Naive thymus-derived CD4-positive, alpha-beta T cell (primary cell): ENCODE data around the gene ARGLU1. TPM values are rescaled to one million over a fixed set of nuclear protein-coding genes. Genes with fewer than 3 reads are reported as not detected.
"Not testable (repeated sequence)": the region's sequence is repeated elsewhere in the genome, so short reads cannot be mapped to it uniquely, and the experiment has no call there.

ENCODE experiments used
- ATAC-seq: fragments of 150-1000 bp; cut with Tn5 transposase; 2 replicates; pipeline ENCODE4 v1.10.0; 2021; ENCODE audit warnings: mild to moderate bottlenecking, moderate library complexity
- CTCF ChIA-PET: fragments of 350-600 bp; sonication (Branson Sonifier 250); formaldehyde crosslinking; loops from one replicate; lab custom pipeline; 2021; ENCODE audit warnings: antibody characterized with exemption; lab: Charles Lee
- POLR2A ChIA-PET: fragments of 350-600 bp; sonication (Branson Sonifier 250); formaldehyde crosslinking; loops from one replicate; lab custom pipeline; 2021; ENCODE audit warnings: antibody characterized with exemption, inconsistent platforms; lab: Charles Lee
- DNase-seq, 9 donors: peaks; one replicate each; pipeline versions ENCODE4 v3.0.0 to v3.0.0-alpha.2; 2020 to 2022; ENCODE audit warnings: mixed read lengths in 1 of 9
- H3K27ac ChIP-seq: one replicate; pipeline ENCODE4 v1.7.0; 2013; ENCODE audit warnings: mild to moderate bottlenecking, low read depth, low read length, moderate library complexity
- H3K27me3 ChIP-seq, 2 donors: one replicate each; pipeline ENCODE4 v1.7.0; 2013; ENCODE audit warnings: low read length in 2 of 2, mild to moderate bottlenecking in 2 of 2, moderate library complexity in 2 of 2; ENCODE audit not compliant: control insufficient read depth in 2 of 2, insufficient read depth in 2 of 2
- H3K36me3 ChIP-seq, 3 experiments: 1 replicate in 2 of 3; 2 replicates in 1 of 3; pipeline ENCODE4 v1.7.0; 2013; ENCODE audit warnings: low read length in 3 of 3, mild to moderate bottlenecking in 3 of 3, moderate library complexity in 1 of 3; ENCODE audit not compliant: insufficient read depth in 3 of 3, control insufficient read depth in 2 of 3
- H3K4me1 ChIP-seq, 2 donors: one replicate each; pipeline ENCODE4 v1.7.0; 2013; ENCODE audit warnings: low read length in 2 of 2, mild to moderate bottlenecking in 2 of 2, moderate library complexity in 1 of 2; ENCODE audit not compliant: control insufficient read depth in 2 of 2, insufficient read depth in 2 of 2
- H3K4me3 ChIP-seq: 2 replicates; pipeline ENCODE4 v1.7.0; 2013; ENCODE audit warnings: mild to moderate bottlenecking, low read length
- H3K9me3 ChIP-seq, 3 experiments: 1 replicate in 2 of 3; 2 replicates in 1 of 3; pipeline ENCODE4 v1.7.0; 2013; ENCODE audit warnings: low read length in 3 of 3; ENCODE audit not compliant: control insufficient read depth in 2 of 3
- H3K27ac Mint-ChIP-seq, 9 donors: one replicate each; pipeline ENCODE4 v1.8.0; 2020 to 2022; ENCODE audit warnings: mixed read lengths in 9 of 9, mild to moderate bottlenecking in 8 of 9, moderate library complexity in 5 of 9, inconsistent platforms in 2 of 9
- H3K27me3 Mint-ChIP-seq, 5 donors: one replicate each; pipeline ENCODE4 v1.8.0; 2021 to 2022; ENCODE audit warnings: mixed read lengths in 5 of 5, mild to moderate bottlenecking in 1 of 5
- H3K36me3 Mint-ChIP-seq, 5 donors: one replicate each; pipeline ENCODE4 v1.8.0; 2020 to 2022; ENCODE audit warnings: mixed read lengths in 5 of 5, mild to moderate bottlenecking in 3 of 5, inconsistent platforms in 1 of 5
- H3K4me1 Mint-ChIP-seq, 7 donors: one replicate each; pipeline ENCODE4 v1.8.0; 2020 to 2022; ENCODE audit warnings: mixed read lengths in 7 of 7, mild to moderate bottlenecking in 3 of 7, inconsistent platforms in 1 of 7
- H3K4me3 Mint-ChIP-seq, 10 donors: one replicate each; pipeline ENCODE4 v1.8.0; 2020 to 2022; ENCODE audit warnings: mild to moderate bottlenecking in 10 of 10, mixed read lengths in 10 of 10, moderate library complexity in 6 of 10, inconsistent platforms in 2 of 10
- H3K9me3 Mint-ChIP-seq, 11 donors: one replicate each; pipeline ENCODE4 v1.8.0; 2020 to 2022; ENCODE audit warnings: mixed read lengths in 11 of 11, mild to moderate bottlenecking in 4 of 11, inconsistent platforms in 1 of 11, moderate library complexity in 1 of 11
- intact Hi-C, 2 donors: fragments of 100-400 bp; cut with micrococcal nuclease; formaldehyde crosslinking; loops; one replicate each; pipeline ENCODE4 v1.15.1; 2023
- polyA plus RNA-seq, 2 donors: library from polyadenylated mRNA; unstranded; fragments of 300-500 nt; fragmentation: Illumina TruSeq; gene quantifications; one replicate each; pipeline ENCODE4 v1.2.3, GENCODE V29; 2021
- total RNA-seq, 6 experiments: library from RNA in 5 of 6; stranded (reverse) in 5 of 6; gene quantifications; 1 replicate in 5 of 6; 2 replicates in 1 of 6; pipeline ENCODE4 v1.2.3 and lab custom pipeline; 2021 to 2026

The ARGLU1 gene
- total and polyA plus RNA-seq, 7 experiments from 2014 or later: 36.1 to 291 (median 144) TPM

DNA sequence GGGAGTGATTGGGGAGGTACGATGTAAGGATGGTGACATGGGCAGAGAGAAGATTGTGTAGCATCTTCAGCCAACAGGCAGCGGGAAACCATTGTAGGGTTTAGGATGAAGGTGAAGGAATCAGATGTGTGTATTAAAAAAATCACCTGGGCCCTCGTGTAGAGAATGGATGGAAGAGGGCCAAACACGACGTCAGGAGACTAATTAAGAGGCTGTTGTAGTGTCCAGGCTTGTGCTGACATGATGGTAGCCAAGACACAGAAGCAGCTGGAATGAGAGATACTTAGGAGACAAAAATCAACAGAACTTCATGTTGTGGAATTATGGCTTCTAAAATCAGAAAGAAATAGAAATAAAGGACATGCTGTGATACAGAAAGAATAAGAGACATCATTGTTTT lies 41.2 kb upstream of the ARGLU1 start:
- intact Hi-C loops: no loop called here
- Mint-ChIP-seq H3K27ac (no peak overlapping the region), H3K9me3 (peaks cover 0 to 6% (median 0%) of the 10 kb centered on the region in 11 donors), H3K4me1 (no peaks in the 10 kb centered on the region), H3K4me3 (no peak overlapping the region), H3K27me3 (peaks cover 4 to 27% (median 21%) of the 10 kb centered on the region in 5 donors), H3K36me3 (peaks cover 0 to 5% (median 3%) of the 10 kb centered on the region in 5 donors)
- ChIA-PET POLR2A (no interaction called here), CTCF (interaction anchor here (0.9 kb wide), 1 partner anchor 11 kb away, joined by 3 read pairs; no protein-coding TSS in a partner anchor)
- Histone ChIP-seq H3K27ac (no peak overlapping the region), H3K4me1 (no peaks in the 10 kb centered on the region), H3K9me3 (no peaks in the 10 kb centered on the region), H3K4me3 (no peak overlapping the region), H3K36me3 (no peaks in the 10 kb centered on the region), H3K27me3 (no peaks in the 10 kb centered on the region)
- DNase-seq (no peak), ATAC-seq (no peak)

DNA sequence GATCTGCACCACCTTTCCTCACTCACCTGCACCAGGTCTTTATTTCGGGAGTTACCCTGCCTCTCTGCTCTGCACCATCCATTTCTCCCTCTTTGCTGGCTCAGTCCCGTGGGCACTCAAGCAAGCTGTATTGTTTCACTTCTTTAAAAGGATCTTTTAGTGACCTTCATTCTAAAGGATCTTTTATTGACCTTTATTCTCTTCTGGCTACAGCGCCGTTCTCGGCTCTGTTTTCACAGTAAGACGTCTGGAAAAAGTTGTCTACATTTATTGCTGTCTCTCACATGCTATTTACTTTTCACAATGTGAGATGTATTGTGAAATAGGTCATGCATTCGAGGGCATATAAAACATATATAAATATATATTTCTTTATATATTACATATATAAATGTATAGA lies 35.6 kb upstream of the ARGLU1 start:
- H3K4me1 Mint-ChIP-seq: peaks cover 0 to 24% (median 10%) of the 10 kb centered on the region in 7 donors
- H3K4me1 ChIP-seq: peaks cover 0 to 10% of the 10 kb centered on the region in 2 donors
- H3K36me3 ChIP-seq: no peaks in the 10 kb centered on the region
- ChIA-PET CTCF (no interaction called here), POLR2A (no interaction called here)
- peak overlapping the region in 1 of 9 donors; percentile 10 for H3K27ac Mint-ChIP-seq
- H3K9me3 ChIP-seq: no peaks in the 10 kb centered on the region
- DNase-seq: no peak
- H3K36me3 Mint-ChIP-seq: peaks cover 0 to 5% (median under 1%) of the 10 kb centered on the region in 5 donors
- no peak for ATAC-seq
- intact Hi-C loops: loop anchor here in 1 of 2 donors (5.0 kb wide), 1 partner anchor 196 kb away; no protein-coding TSS in a partner anchor
- H3K27me3 Mint-ChIP-seq: peaks cover 0 to 13% (median 10%) of the 10 kb centered on the region in 5 donors
- no peak overlapping the region for H3K4me3 ChIP-seq
- peaks cover 0 to 6% (median 0%) of the 10 kb centered on the region in 11 donors for H3K9me3 Mint-ChIP-seq
- no peak overlapping the region for H3K4me3 Mint-ChIP-seq
- H3K27me3 ChIP-seq: no peaks in the 10 kb centered on the region
- no peak overlapping the region for H3K27ac ChIP-seq

DNA sequence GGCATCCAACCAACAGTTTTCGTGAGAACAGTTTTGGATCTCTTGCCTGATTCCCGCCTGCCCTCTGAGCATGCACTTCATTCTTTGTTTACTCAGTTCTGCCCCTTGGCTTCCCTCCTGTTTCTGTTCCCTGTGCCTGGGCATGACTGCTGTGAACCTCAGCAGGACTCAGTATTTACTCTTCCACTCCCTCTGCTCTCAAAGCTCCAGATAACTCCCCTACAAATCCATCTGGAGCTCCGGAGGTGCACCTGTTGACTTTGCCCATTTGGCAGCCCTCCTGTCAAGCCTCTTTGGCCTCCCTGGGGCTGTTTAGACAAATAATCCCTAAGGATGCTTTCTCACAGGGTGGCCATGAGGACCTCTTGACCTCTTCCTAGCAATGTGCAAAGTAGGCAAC lies 34.2 kb upstream of the ARGLU1 start:
- peaks cover 0 to 24% (median 10%) of the 10 kb centered on the region in 7 donors for H3K4me1 Mint-ChIP-seq
- Histone ChIP-seq H3K4me3 (no peak overlapping the region), H3K27ac (no peak overlapping the region), H3K27me3 (no peaks in the 10 kb centered on the region), H3K9me3 (no peaks in the 10 kb centered on the region), H3K4me1 (peaks cover 0 to 10% of the 10 kb centered on the region in 2 donors), H3K36me3 (no peaks in the 10 kb centered on the region)
- peaks cover 0 to 8% (median 3%) of the 10 kb centered on the region in 5 donors for H3K36me3 Mint-ChIP-seq
- DNase-seq: no peak
- peaks cover 0 to 6% (median 0%) of the 10 kb centered on the region in 11 donors for H3K9me3 Mint-ChIP-seq
- peaks cover 0 to 16% (median 13%) of the 10 kb centered on the region in 5 donors for H3K27me3 Mint-ChIP-seq
- intact Hi-C loops: loop anchor here in 1 of 2 donors (5.0 kb wide), 1 partner anchor 195 kb away; no protein-coding TSS in a partner anchor
- H3K4me3 Mint-ChIP-seq: no peak overlapping the region
- CTCF ChIA-PET: no interaction called here
- ATAC-seq: no peak
- H3K27ac Mint-ChIP-seq: no peak overlapping the region
- POLR2A ChIA-PET: no interaction called here

DNA sequence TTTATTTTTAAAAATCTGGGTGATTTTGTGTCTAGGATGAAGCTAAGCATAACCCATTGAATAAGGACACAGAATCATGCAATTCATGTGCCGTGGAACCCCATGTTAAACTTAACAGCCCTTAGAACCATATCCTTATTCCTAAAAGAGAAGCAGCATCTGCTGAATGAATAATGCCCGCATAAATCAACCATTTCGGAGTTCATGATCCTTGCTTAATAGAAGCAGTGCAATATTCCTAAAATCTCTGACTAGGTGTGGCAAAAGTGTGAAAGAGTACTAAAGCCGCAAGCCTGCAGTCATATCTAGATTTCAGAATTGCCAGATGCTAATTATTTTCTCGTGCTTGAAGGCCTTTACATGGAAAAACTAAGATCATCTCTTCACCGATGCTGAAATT lies 33.6 kb upstream of the ARGLU1 start:
- ATAC-seq: no peak
- Mint-ChIP-seq H3K27ac (no peak overlapping the region), H3K36me3 (peaks cover 0 to 8% (median 3%) of the 10 kb centered on the region in 5 donors), H3K9me3 (peaks cover 0 to 6% (median 0%) of the 10 kb centered on the region in 11 donors), H3K27me3 (peaks cover 0 to 20% (median 8%) of the 10 kb centered on the region in 5 donors), H3K4me3 (no peak overlapping the region), H3K4me1 (peaks cover 0 to 24% (median 10%) of the 10 kb centered on the region in 7 donors)
- Histone ChIP-seq H3K27me3 (no peaks in the 10 kb centered on the region), H3K4me1 (peaks cover 0 to 10% of the 10 kb centered on the region in 2 donors), H3K4me3 (no peak overlapping the region), H3K36me3 (no peaks in the 10 kb centered on the region), H3K9me3 (no peaks in the 10 kb centered on the region), H3K27ac (no peak overlapping the region)
- no peak for DNase-seq
- CTCF ChIA-PET: no interaction called here
- intact Hi-C loops: loop anchor here in 1 of 2 donors (5.0 kb wide), 1 partner anchor 194 kb away; no protein-coding TSS in a partner anchor
- POLR2A ChIA-PET: no interaction called here

DNA sequence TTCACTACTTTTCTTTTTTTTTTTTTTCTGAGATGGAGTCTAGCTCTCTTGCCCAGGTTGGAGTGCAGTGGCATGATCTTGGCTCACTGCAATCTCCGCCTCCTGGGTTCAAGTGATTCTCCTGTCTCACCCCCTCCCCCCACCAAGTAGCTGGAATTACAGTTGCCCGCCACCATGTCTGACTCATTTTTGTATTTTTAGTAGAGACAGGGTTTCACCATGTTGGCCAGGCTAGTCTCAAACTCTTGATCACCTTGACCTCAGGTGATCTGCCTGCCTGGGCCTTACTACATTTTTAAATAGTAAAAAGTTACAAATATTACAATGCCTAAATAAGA lies 32.8 kb upstream of the ARGLU1 start:
- H3K4me1 ChIP-seq: peaks cover 0 to 10% of the 10 kb centered on the region in 2 donors
- H3K27ac ChIP-seq, ATAC-seq, CTCF ChIA-PET, H3K4me3 ChIP-seq, POLR2A ChIA-PET, H3K36me3 ChIP-seq, H3K27me3 ChIP-seq, H3K36me3 Mint-ChIP-seq, H3K27ac Mint-ChIP-seq, H3K9me3 ChIP-seq, DNase-seq, H3K9me3 Mint-ChIP-seq: not testable (repeated sequence)
- peaks cover 0 to 16% (median 3%) of the 10 kb centered on the region in 5 donors for H3K27me3 Mint-ChIP-seq
- H3K4me3 Mint-ChIP-seq: peak overlapping the region in 2 of 10 donors; percentile 5 to 48
- peaks cover 0 to 24% (median 10%) of the 10 kb centered on the region in 7 donors for H3K4me1 Mint-ChIP-seq
- intact Hi-C loops: loop anchor here in 1 of 2 donors (5.0 kb wide), 1 partner anchor 193 kb away; no protein-coding TSS in a partner anchor

DNA sequence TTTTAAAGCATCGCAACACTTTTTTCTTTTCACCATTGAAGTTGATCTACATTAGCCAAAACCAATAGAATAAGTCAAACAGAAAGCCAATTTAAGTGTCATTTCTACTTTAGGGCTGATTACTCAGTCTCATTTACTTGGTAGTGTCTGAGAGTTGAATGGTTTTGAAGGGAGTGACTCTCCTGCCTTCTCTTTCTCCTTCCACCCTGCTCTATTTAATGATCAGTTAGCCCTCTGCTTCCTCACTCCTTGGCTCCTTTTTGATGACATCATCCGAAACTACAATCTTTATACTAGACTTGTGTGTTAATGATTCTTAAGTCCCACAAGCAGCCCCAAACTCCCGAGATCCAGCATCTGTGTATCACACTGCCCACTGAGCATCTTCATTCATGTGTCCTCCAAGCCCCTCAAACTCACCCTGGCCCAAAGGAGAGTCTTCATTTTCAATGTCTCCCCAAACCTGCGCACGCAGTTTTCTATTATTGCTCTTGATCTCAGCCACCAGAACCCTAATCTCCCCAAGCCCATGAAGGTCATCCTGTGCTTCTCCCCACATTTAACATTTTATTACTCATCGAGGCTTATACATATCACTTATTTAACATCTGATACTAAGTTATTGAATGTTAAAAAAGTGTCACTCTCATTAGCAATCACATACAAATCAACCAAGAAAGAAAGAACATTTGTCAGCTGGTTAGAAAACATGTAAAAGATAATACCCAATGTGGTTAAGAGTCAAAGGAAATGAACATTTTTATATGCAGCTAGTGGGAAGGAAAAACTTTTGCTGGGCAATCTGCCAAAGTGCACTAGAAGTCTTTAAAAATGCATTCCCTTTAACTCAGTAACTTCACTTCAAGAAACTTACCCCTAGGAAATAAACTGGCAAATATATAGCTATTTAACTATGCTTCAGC lies 32.2 kb upstream of the ARGLU1 start:
- Mint-ChIP-seq H3K4me1 (peaks cover 0 to 24% (median 10%) of the 10 kb centered on the region in 7 donors), H3K4me3 (peak overlapping the region in 7 of 10 donors; percentile 2 to 59 (median 35)), H3K36me3 (peaks cover 0 to 3% (median 0%) of the 10 kb centered on the region in 5 donors), H3K27me3 (peaks cover 0 to 18% (median 5%) of the 10 kb centered on the region in 5 donors), H3K9me3 (peaks cover 0 to 4% (median 0%) of the 10 kb centered on the region in 11 donors), H3K27ac (peak overlapping the region in 4 of 9 donors; percentile 43 to 74 (median 59))
- Histone ChIP-seq H3K4me1 (peaks cover 0 to 10% of the 10 kb centered on the region in 2 donors), H3K27me3 (no peaks in the 10 kb centered on the region), H3K4me3 (no peak overlapping the region), H3K9me3 (no peaks in the 10 kb centered on the region), H3K27ac (no peak overlapping the region), H3K36me3 (no peaks in the 10 kb centered on the region)
- ChIA-PET POLR2A (no interaction called here), CTCF (no interaction called here)
- peak in 6 of 9 donors; percentile 7 to 58 (median 35) for DNase-seq
- ATAC-seq: no peak
- intact Hi-C loops: loop anchor here in 1 of 2 donors (5.0 kb wide), 1 partner anchor 193 kb away; no protein-coding TSS in a partner anchor
